ENCODE data around the gene GRIP2.

- TF ChIP-seq CTCF (conservative IDR thresholded peaks at IDR 0.05; ENCODE audit: low read length) (no peak), EZH2phosphoT487 (IDR thresholded peaks at IDR 0.05; ENCODE audit: borderline replicate concordance, low read depth, low read length) (no peak)
These were observed 83.3 kb downstream of the GRIP2 start for GRCh38 chr3:14456794-14457193.

All from OCI-LY7 (cell line).